H9 (cell line): Measurements from ENCODE around the gene PDGFRB. TPM values are rescaled to one million over a fixed set of nuclear protein-coding genes. Genes with fewer than 3 reads are reported as not detected.

Experiments
- DNase-seq: peaks from one replicate; pipeline ENCODE4 v3.0.0-alpha.2; 2017
- H2AFZ ChIP-seq: one replicate; pipeline ENCODE4 v1.6.1; 2013; ENCODE audit warnings: mild to moderate bottlenecking, low read length, control low read depth, moderate library complexity
- H2AK5ac ChIP-seq: 2 replicates; pipeline ENCODE4 v1.6.1; 2013; ENCODE audit warnings: low read length, control low read depth, mixed read lengths; ENCODE audit not compliant: insufficient read length
- H2BK120ac ChIP-seq: one replicate; pipeline ENCODE4 v1.6.1; 2013; ENCODE audit warnings: low read depth, mild to moderate bottlenecking, low read length, control low read depth, inconsistent platforms; ENCODE audit not compliant: poor library complexity, severe bottlenecking
- H2BK12ac ChIP-seq: 2 replicates; pipeline ENCODE4 v1.6.1; 2013; ENCODE audit warnings: low read length, control low read depth, mixed read lengths, low read depth; ENCODE audit not compliant: insufficient read length
- H2BK15ac ChIP-seq: 2 replicates; pipeline ENCODE4 v1.6.1; 2013; ENCODE audit warnings: low read depth, low read length, control low read depth
- H2BK20ac ChIP-seq: one replicate; pipeline ENCODE4 v1.6.1; 2013; ENCODE audit warnings: low read depth, mild to moderate bottlenecking, low read length, control low read depth, inconsistent platforms; ENCODE audit not compliant: poor library complexity, severe bottlenecking
- H2BK5ac ChIP-seq: 2 replicates; pipeline ENCODE4 v1.6.1; 2013; ENCODE audit warnings: low read length, control low read depth, mixed read lengths; ENCODE audit not compliant: insufficient read length
- H3K14ac ChIP-seq: 2 replicates; pipeline ENCODE4 v1.6.1; 2013; ENCODE audit warnings: low read length, control low read depth; ENCODE audit not compliant: insufficient read depth
- H3K18ac ChIP-seq: 2 replicates; pipeline ENCODE4 v1.6.1; 2013; ENCODE audit warnings: low read depth, mild to moderate bottlenecking, mixed read lengths, low read length, control low read depth; ENCODE audit not compliant: insufficient read length
- H3K23ac ChIP-seq: 2 replicates; pipeline ENCODE4 v1.6.1; 2013; ENCODE audit warnings: low read length, control low read depth, mixed read lengths, low read depth; ENCODE audit not compliant: insufficient read length
- H3K23me2 ChIP-seq: 2 replicates; pipeline ENCODE4 v1.6.1; 2013; ENCODE audit warnings: low read depth, mild to moderate bottlenecking, mixed read lengths, low read length, control low read depth; ENCODE audit not compliant: insufficient read length, poor library complexity, severe bottlenecking
- H3K27ac ChIP-seq: 2 replicates; pipeline ENCODE4 v1.5.1; 2013; ENCODE audit warnings: low read length, control low read depth, mixed read lengths, low read depth; ENCODE audit not compliant: insufficient read length
- H3K27me3 ChIP-seq: 2 replicates; pipeline ENCODE4 v1.6.1; 2013; ENCODE audit warnings: low read length, control low read depth, inconsistent platforms; ENCODE audit not compliant: insufficient read depth
- H3K4ac ChIP-seq: 2 replicates; pipeline ENCODE4 v1.6.1; 2013; ENCODE audit warnings: low read depth, mild to moderate bottlenecking, control low read depth, inconsistent platforms, low read length, moderate library complexity
- H3K4me1 ChIP-seq: 2 replicates; pipeline ENCODE4 v1.6.1; 2013; ENCODE audit warnings: low read length, control low read depth, inconsistent platforms; ENCODE audit not compliant: insufficient read depth
- H3K4me2 ChIP-seq: 2 replicates; pipeline ENCODE4 v1.6.1; 2013; ENCODE audit warnings: low read length, control low read depth, mixed read lengths; ENCODE audit not compliant: insufficient read length, insufficient read depth
- H3K56ac ChIP-seq: 2 replicates; pipeline ENCODE4 v1.6.1; 2013; ENCODE audit warnings: low read depth, mild to moderate bottlenecking, mixed read lengths, low read length, control low read depth; ENCODE audit not compliant: insufficient read length
- H3K79me1 ChIP-seq: 2 replicates; pipeline ENCODE4 v1.6.1; 2013; ENCODE audit warnings: low read depth, mild to moderate bottlenecking, moderate library complexity, low read length, control low read depth, inconsistent platforms; ENCODE audit not compliant: insufficient read depth, poor library complexity, severe bottlenecking
- H3K79me2 ChIP-seq: 2 replicates; pipeline ENCODE4 v1.6.1; 2013; ENCODE audit warnings: low read length, control low read depth, inconsistent platforms; ENCODE audit not compliant: insufficient read depth
- H3K9ac ChIP-seq: 2 replicates; pipeline ENCODE4 v1.6.1; 2013; ENCODE audit warnings: low read length, control low read depth, mixed read lengths; ENCODE audit not compliant: insufficient read length; ENCODE audit errors: extremely low read depth
- H3K9me3 ChIP-seq: one replicate; pipeline ENCODE4 v1.6.1; 2013; ENCODE audit warnings: low read depth, low read length, inconsistent platforms; ENCODE audit not compliant: control insufficient read depth
- H3T11ph ChIP-seq: one replicate; pipeline ENCODE4 v1.6.1; 2013; ENCODE audit warnings: mild to moderate bottlenecking, low read length, control low read depth, inconsistent platforms
- H4K20me1 ChIP-seq: one replicate; pipeline ENCODE4 v1.6.1; 2013; ENCODE audit not compliant: control insufficient read depth, insufficient read length, insufficient read depth
- H4K5ac ChIP-seq: 2 replicates; pipeline ENCODE4 v1.6.1; 2013; ENCODE audit warnings: low read depth, mild to moderate bottlenecking, mixed read lengths, low read length, control low read depth; ENCODE audit not compliant: insufficient read length
- H4K8ac ChIP-seq: replicated peaks from 2 replicates; pipeline ENCODE4 v1.6.1; 2013; ENCODE audit warnings: low read length, control low read depth, mixed read lengths, low read depth; ENCODE audit not compliant: insufficient read length
- H4K91ac ChIP-seq: 2 replicates; pipeline ENCODE4 v1.6.1; 2013; ENCODE audit warnings: low read depth, mild to moderate bottlenecking, moderate library complexity, mixed read lengths, low read length, control low read depth; ENCODE audit not compliant: insufficient read length
- H3K27ac Mint-ChIP-seq, 3 experiments: 2 replicates in 2 of 3; 3 replicates in 1 of 3; pipeline ENCODE4 v1.8.0; 2020 to 2021; ENCODE audit warnings: mixed read lengths in 3 of 3, mild to moderate bottlenecking in 1 of 3, moderate library complexity in 1 of 3
- H3K27me3 Mint-ChIP-seq: 2 replicates; pipeline ENCODE4 v1.8.0; 2021; ENCODE audit warnings: low read depth, mild to moderate bottlenecking, moderate library complexity, mixed read lengths
- H3K36me3 Mint-ChIP-seq, 3 experiments: 2 replicates in 2 of 3; 3 replicates in 1 of 3; pipeline ENCODE4 v1.8.0; 2020 to 2021; ENCODE audit warnings: low read depth in 3 of 3, mixed read lengths in 3 of 3; ENCODE audit not compliant: insufficient read depth in 1 of 3
- H3K4me1 Mint-ChIP-seq, 2 experiments: 2 replicates each; pipeline ENCODE4 v1.8.0; 2020; ENCODE audit warnings: mixed read lengths in 2 of 2
- H3K4me3 Mint-ChIP-seq, 2 experiments: 2 replicates in 1 of 2; 3 replicates in 1 of 2; pipeline ENCODE4 v1.8.0; 2020 to 2021; ENCODE audit warnings: mild to moderate bottlenecking in 2 of 2, mixed read lengths in 2 of 2, moderate library complexity in 1 of 2
- H3K9me3 Mint-ChIP-seq, 2 experiments: 2 replicates in 1 of 2; 3 replicates in 1 of 2; pipeline ENCODE4 v1.8.0; 2020; ENCODE audit warnings: mild to moderate bottlenecking in 2 of 2, mixed read lengths in 2 of 2, moderate library complexity in 1 of 2
- CTCF ChIP-seq: fragments of 200-600 bp; sonication (generic); conservative IDR thresholded peaks from 3 replicates; pipeline ENCODE4 v1.8.0; 2021; ENCODE audit warnings: antibody characterized with exemption, mild to moderate bottlenecking
- WGBS: extraction: QIAGEN DNeasy Blood & Tissue Kit; methylation state at CpG from one replicate; pipeline ENCODE4 v1.1.7; 2013; ENCODE audit warnings: missing lambda C conversion rate, low lambda C conversion rate, mixed read lengths; ENCODE audit not compliant: insufficient read length; ENCODE audit errors: extremely low coverage; 5-methylcytosine and 5-hydroxymethylcytosine counted together
- total RNA-seq: library from RNA; stranded (reverse); gene quantifications from 2 replicates; pipeline ENCODE4 v1.2.1, GENCODE V29; 2021

The PDGFRB gene
- total RNA-seq, 1 experiment from 2014 or later = 2.2 TPM

GRCh38 chr5:150196514-150196913, 40.9 kb upstream of the PDGFRB start:
- Histone ChIP-seq H3K79me1 (no peaks in the 10 kb centered on the region), H2BK120ac (no peak overlapping the region), H3K9ac (no peak overlapping the region), H3K4ac (no peak overlapping the region), H4K8ac (no peak overlapping the region), H3K23ac (no peak overlapping the region), H4K91ac (no peak overlapping the region), H4K5ac (no peak overlapping the region), H3K27me3 (peaks cover 5% of the 10 kb centered on the region; the same call in 1 of the 2 replicates), H2AK5ac (no peak overlapping the region), H3K9me3 (no peaks in the 10 kb centered on the region), H2BK12ac (no peak overlapping the region), H3K14ac (no peak overlapping the region; the same call in 1 of the 2 replicates), H2BK5ac (no peak overlapping the region), H3K4me2 (no peak overlapping the region), H4K20me1 (no peaks in the 10 kb centered on the region), H3K56ac (no peak overlapping the region), H3K4me1 (no peaks in the 10 kb centered on the region), H2BK20ac (no peak overlapping the region), H2BK15ac (no peak overlapping the region), H3K23me2 (no peaks in the 10 kb centered on the region), H3K79me2 (no peaks in the 10 kb centered on the region), H2AFZ (no peak overlapping the region), H3K27ac (no peak overlapping the region), H3K18ac (no peak overlapping the region), H3T11ph (no peak overlapping the region)
- H3K4me3 Mint-ChIP-seq = no peak overlapping the region
- no peaks in the 10 kb centered on the region for H3K36me3 Mint-ChIP-seq
- H3K27ac Mint-ChIP-seq = no peak overlapping the region
- WGBS = no CpG with 5 or more reads among the region's 5 CpGs
- DNase-seq = no peak
- H3K9me3 Mint-ChIP-seq = no peaks in the 10 kb centered on the region; a peak in 1 of 5 replicates
- H3K27me3 Mint-ChIP-seq = peaks cover 79% of the 10 kb centered on the region
- H3K4me1 Mint-ChIP-seq = peaks cover 2 to 3% of the 10 kb centered on the region in 2 experiments
- no peak for TF ChIP-seq CTCF
